ENCODE measurements around the gene PRKCE.
A peak's percentile ranks its signal among the peaks of the same experiment; 100 is the strongest.

PRKCE gene

DNA sequence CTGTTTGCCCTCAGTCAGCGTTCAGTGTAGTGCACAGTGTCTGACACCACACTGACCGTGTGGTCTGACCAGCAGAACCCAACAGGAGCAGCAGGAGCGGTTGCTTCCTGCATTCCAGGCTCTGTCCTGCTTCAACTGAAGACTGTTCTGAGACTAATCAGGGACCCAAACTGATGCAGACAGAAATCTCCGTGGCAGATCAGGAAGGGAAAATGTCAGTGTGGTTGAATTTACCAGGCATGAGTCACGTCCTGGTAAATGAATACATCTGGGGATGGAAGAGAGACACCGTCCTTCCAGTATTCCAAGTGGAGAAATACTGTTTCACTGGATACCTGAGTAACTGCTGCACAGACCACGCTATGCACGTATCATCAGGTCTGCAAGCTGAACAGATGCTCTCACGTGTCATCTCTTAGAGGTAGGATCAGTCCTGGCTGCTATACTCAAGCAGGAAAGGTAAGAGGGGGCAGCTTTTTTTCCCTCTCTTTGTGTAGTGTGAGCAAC, 422.1 kb downstream of the PRKCE start:
- peak; percentile 67 for DNase-seq (ENCODE audit: low read depth, low spot score)

GRCh38 chr2:46074501-46074900, 423.0 kb downstream of the PRKCE start:
- DNase-seq (ENCODE audit: low read depth, low spot score) = no peak

DNA sequence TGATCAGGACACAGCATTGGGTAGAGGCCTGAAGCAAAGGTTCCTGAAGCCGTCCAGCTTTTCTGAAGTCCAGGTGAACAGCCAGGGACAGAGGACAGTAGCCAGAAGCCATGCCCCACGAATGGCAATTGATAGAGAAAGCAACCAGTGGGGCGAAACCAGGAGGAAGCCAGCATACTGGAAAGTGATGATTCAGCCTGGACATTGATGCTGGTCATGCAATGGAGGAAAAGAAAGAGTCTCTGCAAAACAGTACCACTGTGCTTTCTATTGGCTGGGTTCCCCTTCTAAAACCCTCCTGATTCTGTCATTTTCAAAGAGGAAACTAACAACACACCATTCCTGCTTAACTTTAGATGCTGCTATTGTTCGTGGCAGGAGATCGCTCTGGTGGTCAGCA, 424.4 kb downstream of the PRKCE start:
- DNase-seq (ENCODE audit: low read depth, low spot score) = no peak

DNA sequence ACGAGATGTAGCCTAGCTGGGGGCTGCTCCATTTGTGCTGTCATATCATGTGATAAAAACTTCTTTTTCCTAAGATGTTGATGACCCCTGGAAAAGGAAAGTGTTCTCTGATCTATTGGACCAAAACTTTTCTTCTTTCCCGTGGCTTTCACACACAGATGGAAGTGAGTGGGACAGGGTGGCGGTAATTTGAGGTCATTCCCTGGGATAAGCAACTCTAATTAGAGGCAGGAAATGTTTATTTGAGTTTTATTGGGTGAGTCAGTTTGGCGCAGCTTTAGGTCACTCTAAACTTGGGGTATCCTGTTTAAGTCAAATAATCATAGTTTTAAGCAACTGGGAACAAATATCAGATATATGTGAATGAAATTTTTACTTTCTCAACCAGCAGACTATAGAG, 424.8 kb downstream of the PRKCE start:
- DNase-seq (ENCODE audit: low read depth, low spot score) = no peak

DNA sequence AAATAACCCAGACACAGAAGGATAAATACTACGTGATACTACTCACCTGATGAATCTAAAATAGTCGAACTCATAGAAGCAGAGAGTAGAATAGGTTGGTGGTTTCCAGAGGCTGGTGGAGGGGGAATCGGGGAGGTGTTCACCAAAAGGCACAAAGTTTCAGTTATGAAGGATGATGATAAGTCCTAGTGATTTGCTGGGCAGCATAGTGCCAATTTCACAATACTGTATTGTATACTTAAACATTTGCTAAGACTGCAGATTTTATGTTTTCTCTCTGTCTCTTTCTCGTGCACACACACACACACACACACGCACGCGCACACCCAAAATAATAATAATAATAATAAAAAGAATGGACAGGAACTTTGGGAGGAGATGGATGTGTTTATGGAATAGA, 425.4 kb downstream of the PRKCE start:
- DNase-seq (ENCODE audit: low read depth, low spot score) = no peak

GRCh38 chr2:46077522-46078107, 426.1 kb downstream of the PRKCE start:
- no peak for DNase-seq (ENCODE audit: low read depth, low spot score)

DNA sequence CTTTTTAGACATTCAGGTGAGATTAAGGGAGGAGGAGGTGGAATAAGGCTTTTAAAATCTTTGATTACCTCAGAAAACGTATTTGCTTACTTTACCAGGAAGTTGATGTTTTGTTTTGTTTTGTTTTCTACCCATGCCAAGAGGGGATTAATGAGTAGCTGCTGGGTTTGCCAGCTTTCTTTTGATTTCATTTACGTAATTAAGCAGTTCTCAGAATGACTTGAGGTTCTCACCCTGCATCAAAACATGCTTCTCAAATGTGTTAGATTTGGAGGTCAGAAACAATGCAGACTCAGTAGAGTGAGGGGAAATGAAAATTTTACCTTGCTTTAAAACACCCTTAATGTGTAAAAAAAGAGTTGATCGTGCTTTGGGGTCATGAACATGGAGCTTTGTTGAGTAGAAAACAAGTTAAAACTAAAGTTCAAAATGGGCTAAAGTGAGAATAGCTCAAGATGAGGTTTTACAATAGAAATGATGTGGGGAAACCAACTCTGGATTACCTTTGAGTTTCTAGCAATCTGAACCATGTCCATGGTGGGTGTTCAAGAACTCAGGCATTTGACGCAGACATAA, 428.6 kb downstream of the PRKCE start:
- no peak for DNase-seq (ENCODE audit: low read depth, low spot score)

DNA sequence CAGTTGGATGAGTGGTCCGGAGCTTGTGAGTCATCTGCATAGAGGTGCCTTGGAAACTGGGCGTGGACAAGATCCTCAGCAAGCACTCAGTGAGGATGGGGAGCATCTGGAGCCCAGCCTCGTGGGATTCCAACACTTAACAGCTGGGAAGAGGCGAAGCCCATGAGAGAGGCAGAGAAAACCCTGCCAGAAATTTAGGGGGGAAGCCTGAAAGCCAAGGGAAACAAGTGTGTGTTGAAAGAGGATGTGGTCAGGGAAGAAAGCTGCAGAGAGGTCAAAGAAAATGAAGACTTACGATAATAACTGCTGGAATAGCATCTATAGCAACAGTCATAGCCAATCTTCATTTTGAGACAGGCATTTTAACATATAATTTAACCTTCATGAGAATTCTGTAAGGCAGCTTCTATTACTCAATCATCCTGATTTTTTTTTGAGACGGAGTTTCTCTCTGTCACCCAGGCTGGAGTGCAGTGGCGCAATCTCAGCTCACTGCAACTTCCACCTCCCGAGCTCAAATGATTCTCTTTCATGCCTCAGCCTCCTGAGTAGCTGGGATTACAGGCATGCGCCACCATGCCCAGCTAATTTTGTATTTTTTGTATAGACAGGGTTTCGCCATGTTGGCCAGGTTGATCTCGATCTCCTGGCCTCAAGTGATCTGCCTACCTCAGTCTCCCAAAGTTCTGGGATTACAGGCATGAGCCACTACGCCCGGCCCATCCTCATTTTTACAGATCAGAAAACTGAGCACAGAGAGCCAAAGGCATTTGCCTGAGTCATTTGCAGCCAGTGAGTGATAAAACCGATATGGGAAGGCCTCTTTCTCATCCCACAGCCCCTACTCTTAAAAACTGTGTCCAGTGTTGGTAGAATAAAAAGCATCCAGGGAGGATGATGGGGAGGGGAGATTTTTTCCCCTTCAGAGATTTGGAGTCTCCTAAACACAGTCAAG, 431.3 kb downstream of the PRKCE start:
- DNase-seq (ENCODE audit: low read depth, low spot score) = no peak

DNA sequence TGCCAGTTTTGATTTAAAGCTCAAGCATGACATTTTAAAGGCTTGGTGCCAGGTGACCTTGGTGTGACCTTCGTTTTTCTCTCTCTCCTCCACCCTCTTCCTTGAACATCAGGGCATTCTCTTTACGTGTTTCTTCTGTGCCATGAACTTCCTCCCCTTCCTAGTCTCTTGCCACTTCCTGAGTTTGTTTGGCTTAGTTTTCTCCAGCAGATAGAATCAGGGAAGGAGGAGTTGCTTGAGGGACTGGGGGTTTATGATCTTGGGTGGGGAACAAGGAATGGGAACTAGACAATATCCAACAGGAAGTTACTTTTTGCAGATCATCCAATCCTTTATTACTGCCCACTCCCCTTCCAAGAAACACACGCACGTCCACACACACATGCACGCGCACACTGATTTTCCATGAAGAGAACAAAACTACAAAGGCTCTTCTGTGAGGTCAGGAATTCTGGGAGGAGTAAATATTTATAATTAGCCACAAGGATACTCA, 435.1 kb downstream of the PRKCE start:
- DNase-seq (ENCODE audit: low read depth, low spot score) = no peak

- DNase-seq (ENCODE audit: low read depth, low spot score) = no peak
Observed at GRCh38 chr2:46087492-46087891, 436.0 kb downstream of the PRKCE start.

- peak; percentile 19 for DNase-seq (ENCODE audit: low read depth, low spot score)
Observed at GRCh38 chr2:46091004-46091403, 439.5 kb downstream of the PRKCE start.

- no peak for DNase-seq (ENCODE audit: low read depth, low spot score)
Observed at GRCh38 chr2:46091961-46092667, 440.6 kb downstream of the PRKCE start.

GRCh38 chr2:46094689-46095088, 443.2 kb downstream of the PRKCE start:
- DNase-seq (ENCODE audit: low read depth, low spot score) = no peak

DNA sequence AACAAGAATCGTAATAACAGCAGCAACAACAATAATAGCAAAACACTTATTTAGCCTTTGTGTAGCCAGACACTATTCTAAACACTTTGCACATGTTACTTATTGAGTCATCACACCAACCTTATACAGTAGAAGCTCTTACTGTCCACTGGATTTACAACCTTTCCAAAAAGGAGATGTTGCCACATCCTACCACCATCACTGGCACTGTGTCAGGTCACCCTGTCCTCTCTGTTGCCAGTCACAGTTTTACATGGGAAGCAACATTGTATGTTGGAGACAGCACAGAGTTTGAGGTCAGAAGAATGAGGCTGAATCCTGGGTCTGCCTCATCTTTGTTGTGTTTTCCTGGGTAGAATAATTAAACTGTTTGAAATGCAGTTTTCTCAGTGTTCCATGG, 444.4 kb downstream of the PRKCE start:
- DNase-seq (ENCODE audit: low read depth, low spot score) = no peak

DNA sequence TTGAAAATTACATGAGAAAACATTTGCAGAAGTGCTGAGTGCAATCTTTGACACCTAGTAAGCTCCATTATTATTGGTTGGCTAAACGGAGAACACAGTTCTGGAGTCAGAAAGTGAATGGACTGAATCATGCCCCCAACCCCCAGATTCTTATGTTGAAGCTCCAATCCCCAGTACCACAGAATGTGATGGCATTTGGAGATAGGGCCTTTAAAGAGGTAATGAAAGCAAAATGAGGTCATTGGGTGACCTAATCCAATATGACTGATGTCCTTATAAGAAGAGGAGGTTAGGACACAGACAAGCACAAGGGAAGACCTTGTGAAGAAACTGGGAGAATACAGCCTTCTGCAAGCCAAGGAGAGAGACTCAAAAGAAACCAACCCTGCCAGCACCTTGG, 444.8 kb downstream of the PRKCE start:
- no peak for DNase-seq (ENCODE audit: low read depth, low spot score)

- no peak for DNase-seq (ENCODE audit: low read depth, low spot score)
Observed at GRCh38 chr2:46097714-46098480, 446.4 kb downstream of the PRKCE start.

DNA sequence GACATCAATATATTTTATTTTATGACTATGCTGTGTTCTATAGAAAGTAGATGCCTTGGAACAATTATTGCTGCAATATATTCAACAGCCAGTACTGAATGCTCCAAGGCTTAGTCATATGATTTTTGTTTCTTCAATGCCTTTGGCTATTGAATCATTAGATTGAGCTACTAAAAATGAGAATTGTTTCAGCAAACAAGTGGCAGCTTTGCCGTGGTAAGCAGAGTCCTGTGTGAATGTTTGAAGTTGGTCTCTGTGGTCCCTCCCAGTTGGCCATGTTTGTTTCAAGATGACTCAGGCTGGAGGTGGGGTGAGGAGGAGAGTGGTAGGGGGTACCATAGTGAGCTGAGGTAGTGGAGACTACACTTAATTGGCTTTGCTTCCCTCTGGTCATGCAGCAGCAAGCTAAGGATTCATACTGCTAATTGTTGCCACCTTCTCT, 447.2 kb downstream of the PRKCE start:
- no peak for DNase-seq (ENCODE audit: low read depth, low spot score)

DNA sequence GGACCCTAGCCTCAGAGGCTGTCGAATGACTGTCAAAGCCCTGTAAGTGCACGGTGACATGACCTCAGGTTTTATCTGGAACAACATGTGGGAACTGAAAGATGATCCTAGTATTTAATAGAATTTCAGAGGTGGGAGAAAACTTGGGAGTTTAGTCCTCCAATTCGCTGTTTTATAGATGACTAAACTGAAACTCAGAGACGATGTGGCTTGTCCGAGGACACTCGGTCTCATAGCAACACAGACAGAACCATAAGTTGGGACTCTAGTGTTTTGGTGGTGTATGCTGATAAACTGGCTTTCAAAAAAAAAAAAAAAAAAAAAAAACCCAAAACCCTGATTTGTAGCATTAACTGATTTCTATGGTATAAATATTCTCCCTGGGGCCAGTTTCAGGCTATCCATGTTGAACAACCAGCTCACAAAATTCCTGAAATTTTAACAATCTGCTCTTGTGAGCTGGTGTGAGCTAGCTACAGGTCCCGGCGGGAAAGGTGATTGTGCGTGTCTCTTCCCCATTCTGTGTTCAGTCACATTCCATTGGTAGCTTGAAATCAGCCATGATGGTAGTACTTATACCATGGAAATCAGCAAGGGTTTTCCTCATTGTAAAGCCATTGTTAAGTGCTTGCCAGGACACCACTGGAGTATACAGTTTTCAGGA, 450.2 kb downstream of the PRKCE start:
- no peak for DNase-seq (ENCODE audit: low read depth, low spot score)

- no peak for DNase-seq (ENCODE audit: low read depth, low spot score)
Observed at GRCh38 chr2:46106690-46107089, 455.2 kb downstream of the PRKCE start.

DNA sequence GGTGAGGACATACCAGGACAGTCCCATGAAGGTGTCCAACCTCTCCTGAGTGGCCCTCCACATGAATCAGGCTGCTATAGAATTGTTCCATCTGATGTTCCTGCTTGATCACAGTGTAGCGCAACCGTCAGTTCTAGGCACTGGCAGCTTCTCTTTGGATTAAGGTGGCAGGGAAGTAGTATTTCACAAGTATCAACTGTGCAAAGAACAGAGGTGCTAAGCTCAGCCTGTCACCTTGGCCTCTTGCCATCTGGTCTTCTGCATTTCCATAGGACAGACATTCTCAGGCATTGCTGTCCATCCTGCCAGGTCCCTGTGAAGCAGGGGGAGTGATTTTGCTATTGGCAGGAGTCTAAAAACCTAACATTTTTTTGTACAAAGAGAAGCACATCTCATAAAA, 463.5 kb downstream of the PRKCE start:
- no peak for DNase-seq (ENCODE audit: low read depth, low spot score)
